ENCODE data around the gene SMIM28.

The SMIM28 gene

GRCh38 chr6:138393871-138394783 is 16.4 kb downstream of the SMIM28 start:
- no peak overlapping the region for H3K9ac ChIP-seq (ENCODE audit: low read depth, low read length, poor library complexity, severe bottlenecking)
- no peaks in the 10 kb centered on the region for H3K9me3 ChIP-seq (ENCODE audit: insufficient read depth, low read depth, low read length)
- H2AFZ ChIP-seq (ENCODE audit: low read length): peak overlapping the region; percentile 38; the same call in 1 of the 2 replicates
- TF ChIP-seq EZH2phosphoT487 (IDR thresholded peaks at IDR 0.05; ENCODE audit: borderline replicate concordance) (no peak), CTCF (conservative IDR thresholded peaks at IDR 0.05; ENCODE audit: low read length) (no peak)
- no peaks in the 10 kb centered on the region for H3F3A ChIP-seq (ENCODE audit: low read depth)
- H3K4me1 ChIP-seq (ENCODE audit: insufficient read depth, low read length, poor library complexity, severe bottlenecking): peaks cover 8% of the 10 kb centered on the region
- no peak overlapping the region for H3K4me3 ChIP-seq (ENCODE audit: low read length, poor library complexity, severe bottlenecking)
- no peaks in the 10 kb centered on the region for H3K79me2 ChIP-seq (ENCODE audit: insufficient read depth, low read length)
- H3K36me3 ChIP-seq (ENCODE audit: insufficient read depth, low read length): no peaks in the 10 kb centered on the region
- H4K20me1 ChIP-seq (ENCODE audit: insufficient read depth, low read length, poor library complexity, severe bottlenecking): no peaks in the 10 kb centered on the region
- H3K9me2 ChIP-seq (replicated peaks; ENCODE audit: low read depth, low read length): no peaks in the 10 kb centered on the region
- no peaks in the 10 kb centered on the region for H3K27me3 ChIP-seq (ENCODE audit: insufficient read depth, low read length, poor library complexity, severe bottlenecking)
- H3K4me2 ChIP-seq (ENCODE audit: low read depth, low read length, poor library complexity, severe bottlenecking): no peak overlapping the region

GRCh38 chr6:138396709-138397108 is 19.0 kb downstream of the SMIM28 start:
- no peaks in the 10 kb centered on the region for H3K9me3 ChIP-seq (ENCODE audit: insufficient read depth, low read depth, low read length)
- no peak overlapping the region for H3K4me3 ChIP-seq (ENCODE audit: low read length, poor library complexity, severe bottlenecking)
- H2AFZ ChIP-seq (ENCODE audit: low read length): no peak overlapping the region

More at GRCh38 chr6:138396709-138397108, 19.0 kb downstream of the SMIM28 start:
- Histone ChIP-seq H3K4me1 (ENCODE audit: insufficient read depth, low read length, poor library complexity, severe bottlenecking) (peaks cover 8% of the 10 kb centered on the region), H3K36me3 (ENCODE audit: insufficient read depth, low read length) (no peaks in the 10 kb centered on the region), H3K27me3 (ENCODE audit: insufficient read depth, low read length, poor library complexity, severe bottlenecking) (no peaks in the 10 kb centered on the region), H3K4me2 (ENCODE audit: low read depth, low read length, poor library complexity, severe bottlenecking) (no peak overlapping the region), H4K20me1 (ENCODE audit: insufficient read depth, low read length, poor library complexity, severe bottlenecking) (no peaks in the 10 kb centered on the region), H3F3A (ENCODE audit: low read depth) (no peaks in the 10 kb centered on the region), H3K9ac (ENCODE audit: low read depth, low read length, poor library complexity, severe bottlenecking) (no peak overlapping the region), H3K9me2 (replicated peaks; ENCODE audit: low read depth, low read length) (no peaks in the 10 kb centered on the region), H3K79me2 (ENCODE audit: insufficient read depth, low read length) (no peaks in the 10 kb centered on the region)
- TF ChIP-seq EZH2phosphoT487 (IDR thresholded peaks at IDR 0.05; ENCODE audit: borderline replicate concordance): no peak
- no peak for TF ChIP-seq CTCF (conservative IDR thresholded peaks at IDR 0.05; ENCODE audit: low read length)

All from Loucy (cell line).